ENCODE results near the gene SVOP.
"Not testable (repeated sequence)": the region's sequence is repeated elsewhere in the genome, so short reads cannot be mapped to it uniquely, and the experiment has no call there.

The SVOP gene

GRCh38 chr12:109029411-109029810 is 8.5 kb upstream of the SVOP start:
- no peak for DNase-seq (ENCODE audit: low spot score)

DNA sequence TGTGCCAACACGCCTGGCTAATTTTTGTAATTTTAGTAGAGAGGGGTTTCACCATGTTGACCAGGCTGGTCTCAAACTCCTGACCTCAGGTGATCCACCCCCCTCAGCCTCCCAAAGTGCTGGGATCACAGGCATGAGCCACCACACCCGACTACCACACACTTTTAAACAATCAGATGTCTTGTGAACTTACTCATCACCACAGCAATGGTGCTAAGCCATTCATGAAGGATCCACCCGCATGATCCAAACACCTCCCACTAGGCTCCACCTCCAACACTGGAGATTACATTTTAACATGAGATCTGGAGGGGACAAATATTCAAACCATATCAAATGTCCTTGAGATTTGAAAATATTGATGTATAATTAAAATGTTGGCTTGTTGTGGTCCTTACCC is 7.8 kb upstream of the SVOP start:
- DNase-seq (ENCODE audit: low spot score) = not testable (repeated sequence)

DNA sequence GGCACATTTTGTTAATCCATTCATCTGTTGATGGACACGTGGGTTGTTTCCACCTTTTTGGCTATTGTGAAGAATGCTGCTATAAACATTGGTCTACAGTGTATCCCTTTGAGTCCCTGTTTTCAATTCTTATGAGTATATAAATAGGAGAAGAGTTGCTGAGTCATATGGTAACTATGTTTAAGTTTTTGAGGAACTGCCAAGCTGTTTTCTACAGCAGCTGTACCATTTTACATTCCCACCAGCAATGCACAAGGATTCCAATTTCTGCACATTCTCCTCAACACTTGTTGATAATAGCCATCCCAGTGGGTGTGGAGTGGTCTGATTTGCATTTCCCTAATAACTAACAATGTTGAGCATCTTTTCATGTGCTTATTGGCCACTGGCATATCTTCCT is 6.9 kb upstream of the SVOP start:
- DNase-seq (ENCODE audit: low spot score) = no peak

- DNase-seq (ENCODE audit: low spot score) = peak; percentile 15
These were observed 597 bp downstream of the SVOP start for GRCh38 chr12:109020146-109020795.

- no peak for DNase-seq (ENCODE audit: low spot score)
These were observed 2.6 kb downstream of the SVOP start for GRCh38 chr12:109018296-109018695.

DNA sequence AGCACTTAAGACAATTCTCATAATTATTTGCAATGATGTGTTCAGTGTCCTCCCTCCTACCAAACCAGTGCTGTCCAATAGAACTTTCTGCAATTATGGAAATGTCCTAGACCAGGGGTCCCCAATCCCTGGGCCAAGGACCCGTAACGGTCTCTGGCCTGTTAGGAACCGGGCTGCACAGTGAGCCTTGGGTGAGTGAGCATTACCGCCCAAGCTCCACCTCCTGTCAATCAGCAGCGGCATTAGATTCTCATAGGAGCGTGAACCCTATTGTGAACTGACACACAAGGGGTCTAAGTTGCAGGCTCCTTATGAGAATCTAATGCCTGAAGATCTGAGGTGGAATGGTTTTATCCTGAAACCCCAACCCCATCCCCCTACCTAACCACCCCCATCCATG is 3.9 kb downstream of the SVOP start:
- no peak for DNase-seq (ENCODE audit: low spot score)

GRCh38 chr12:109016016-109016415 is 4.9 kb downstream of the SVOP start:
- DNase-seq (ENCODE audit: low spot score) = no peak

GRCh38 chr12:109014984-109015765 is 5.7 kb downstream of the SVOP start:
- DNase-seq (ENCODE audit: low spot score) = no peak

DNA sequence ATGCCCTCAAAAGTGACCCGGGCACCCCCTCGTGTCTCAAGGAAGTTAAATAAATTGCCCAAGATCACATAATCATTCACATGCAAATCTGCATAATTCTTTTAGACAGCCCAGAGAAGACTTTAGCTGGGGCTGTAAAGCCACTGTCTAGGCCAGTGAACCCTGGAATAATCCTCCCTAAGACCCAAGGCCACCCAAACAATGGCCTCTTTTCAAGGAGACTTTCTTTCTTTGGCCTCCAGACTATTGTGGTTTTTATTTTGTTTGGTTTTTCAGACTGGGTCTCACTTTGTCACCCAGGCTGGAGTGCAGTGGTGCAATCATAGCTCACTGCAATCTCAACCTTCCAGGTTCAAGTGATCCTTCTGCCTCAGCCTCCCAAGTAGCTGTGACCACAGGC is 10.6 kb downstream of the SVOP start:
- no peak for DNase-seq (ENCODE audit: low spot score)

DNA sequence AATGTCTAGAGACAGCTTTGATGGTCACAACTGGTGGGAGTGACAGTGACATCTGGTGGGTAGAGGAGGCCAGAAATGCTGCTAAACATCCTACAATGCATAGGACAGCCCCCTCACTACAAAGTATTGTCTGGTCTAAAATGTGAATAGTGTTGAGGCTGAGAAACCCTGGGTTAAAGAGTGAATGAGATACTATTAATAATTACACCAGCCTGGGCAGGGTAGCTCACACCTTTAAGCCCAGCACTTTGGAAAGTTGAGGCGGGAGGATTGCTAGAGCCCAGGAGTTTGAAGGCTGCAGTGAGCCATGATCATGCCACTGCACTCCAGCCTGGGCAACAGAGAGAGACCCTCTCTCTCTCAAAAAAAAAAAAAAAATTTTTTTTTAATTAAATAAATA is 11.1 kb downstream of the SVOP start:
- DNase-seq (ENCODE audit: low spot score) = no peak

GRCh38 chr12:109004017-109004416 is 16.9 kb downstream of the SVOP start:
- no peak for DNase-seq (ENCODE audit: low spot score)

GRCh38 chr12:108996320-108996719 is 24.5 kb downstream of the SVOP start:
- DNase-seq (ENCODE audit: low spot score) = no peak

- DNase-seq (ENCODE audit: low spot score) = no peak
These were observed 25.4 kb downstream of the SVOP start for GRCh38 chr12:108995370-108995992.

DNA sequence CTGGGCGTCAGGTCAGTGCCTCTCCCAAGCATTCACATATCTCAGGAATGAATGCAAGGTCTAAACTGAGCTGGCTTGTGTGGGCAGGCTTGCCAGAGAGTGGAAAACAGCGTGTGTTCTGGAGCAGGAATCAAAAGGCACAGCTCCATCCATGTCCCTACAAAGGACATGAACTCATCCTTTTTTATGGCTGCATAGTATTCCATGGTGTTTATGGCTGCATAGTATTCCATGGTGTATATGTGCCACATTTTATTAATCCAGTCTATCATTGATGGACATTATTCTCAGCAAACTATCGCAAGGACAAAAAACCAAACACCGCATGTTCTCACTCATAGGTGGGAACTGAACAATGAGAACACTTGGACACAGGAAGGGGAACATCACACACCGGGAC is 30.8 kb downstream of the SVOP start:
- DNase-seq (ENCODE audit: low spot score) = not testable (repeated sequence)

DNA sequence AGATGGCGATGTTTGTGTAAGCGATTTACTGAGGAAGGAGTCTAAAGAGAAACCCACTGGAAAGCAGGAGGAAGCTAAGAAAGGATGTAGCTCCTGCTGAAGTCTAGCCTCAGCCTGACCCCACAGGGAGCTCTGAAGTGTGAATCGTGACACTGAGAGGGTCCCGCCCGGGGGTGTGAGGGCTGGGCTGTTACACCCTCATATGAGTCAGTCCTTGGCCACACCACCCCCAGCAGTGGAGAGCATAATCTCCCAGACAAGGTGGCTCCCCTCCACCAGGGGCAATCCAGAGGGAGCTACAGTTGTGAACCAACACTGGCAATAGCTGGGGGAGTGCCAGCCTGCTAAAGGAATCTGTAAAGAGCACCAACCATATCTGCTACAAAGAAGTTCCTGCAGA is 31.5 kb downstream of the SVOP start:
- no peak for DNase-seq (ENCODE audit: low spot score)

DNA sequence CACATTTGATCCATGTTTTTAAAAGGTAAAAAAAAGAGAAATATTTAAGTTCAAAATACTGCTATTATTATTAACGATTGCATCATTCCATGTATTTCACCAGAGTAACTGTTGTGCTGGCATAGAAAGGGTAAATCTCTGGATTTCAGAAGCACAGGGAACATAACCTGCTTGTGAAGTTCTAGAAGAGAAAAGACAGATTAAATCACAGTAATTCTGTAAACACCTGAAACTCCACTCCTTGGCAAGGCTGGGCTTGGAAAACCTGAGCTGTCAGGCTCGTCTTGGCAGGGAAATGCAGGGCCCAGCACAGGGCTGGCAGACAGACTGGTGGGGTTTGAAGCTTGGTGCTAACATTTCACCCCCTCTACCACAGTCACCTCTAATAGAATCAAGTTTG is 35.1 kb downstream of the SVOP start:
- DNase-seq (ENCODE audit: low spot score) = no peak

DNA sequence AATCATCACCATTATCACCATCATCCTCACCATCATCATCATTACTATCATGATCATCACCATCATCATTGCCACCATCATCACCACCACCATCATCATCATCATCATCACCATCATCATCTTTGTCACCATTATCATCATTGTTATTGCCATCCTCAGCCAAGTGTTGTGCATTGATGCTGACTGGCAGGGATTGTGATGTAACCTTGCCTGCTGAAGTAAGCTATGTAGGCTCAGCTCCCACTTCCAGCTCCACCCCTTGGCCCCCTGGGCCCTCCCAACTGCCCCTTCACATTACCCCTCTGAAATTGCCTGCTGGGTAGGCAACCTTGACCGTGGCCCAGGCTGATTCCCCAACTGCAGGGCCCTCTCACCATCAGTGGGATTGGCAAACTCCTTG is 37.6 kb downstream of the SVOP start:
- no peak for DNase-seq (ENCODE audit: low spot score)

DNA sequence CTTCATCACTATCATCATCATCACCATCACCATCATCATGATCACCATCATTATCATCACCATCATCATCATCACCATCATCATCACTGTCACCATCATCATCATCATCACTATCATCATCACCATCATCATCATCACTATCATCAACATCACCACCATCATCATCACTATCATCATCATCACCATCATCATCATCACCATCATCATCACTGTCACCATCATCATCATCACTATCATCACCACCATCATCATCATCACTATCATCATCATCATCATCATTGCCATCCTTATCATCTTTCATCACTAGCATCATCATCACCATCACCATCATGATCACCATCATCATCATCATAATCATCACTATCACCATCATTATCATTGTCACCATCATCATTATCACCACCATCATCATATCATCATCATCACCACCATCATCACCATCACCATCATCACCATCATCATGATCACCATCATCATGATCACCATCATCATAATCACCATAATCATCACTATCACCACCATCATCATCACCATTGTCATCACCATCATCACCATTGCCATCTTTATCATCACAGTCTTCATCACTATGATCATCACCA is 38.1 kb downstream of the SVOP start:
- DNase-seq (ENCODE audit: low spot score) = no peak

DNA sequence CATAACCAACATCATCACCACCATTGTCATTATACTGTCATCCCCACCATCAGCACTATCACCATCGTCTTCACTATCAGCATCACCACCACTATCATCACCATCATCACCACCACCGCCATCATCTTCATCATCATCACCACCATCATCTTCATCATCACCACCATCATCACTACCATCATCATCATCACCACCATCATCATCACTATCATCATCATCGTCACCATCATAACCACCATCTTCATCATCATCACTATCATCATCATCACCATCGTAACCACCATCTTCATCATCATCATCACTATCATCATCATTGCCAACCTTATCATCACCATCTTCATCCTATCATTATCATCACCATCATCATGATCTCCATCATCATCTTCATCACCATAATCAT is 39.0 kb downstream of the SVOP start:
- no peak for DNase-seq (ENCODE audit: low spot score)

DNA sequence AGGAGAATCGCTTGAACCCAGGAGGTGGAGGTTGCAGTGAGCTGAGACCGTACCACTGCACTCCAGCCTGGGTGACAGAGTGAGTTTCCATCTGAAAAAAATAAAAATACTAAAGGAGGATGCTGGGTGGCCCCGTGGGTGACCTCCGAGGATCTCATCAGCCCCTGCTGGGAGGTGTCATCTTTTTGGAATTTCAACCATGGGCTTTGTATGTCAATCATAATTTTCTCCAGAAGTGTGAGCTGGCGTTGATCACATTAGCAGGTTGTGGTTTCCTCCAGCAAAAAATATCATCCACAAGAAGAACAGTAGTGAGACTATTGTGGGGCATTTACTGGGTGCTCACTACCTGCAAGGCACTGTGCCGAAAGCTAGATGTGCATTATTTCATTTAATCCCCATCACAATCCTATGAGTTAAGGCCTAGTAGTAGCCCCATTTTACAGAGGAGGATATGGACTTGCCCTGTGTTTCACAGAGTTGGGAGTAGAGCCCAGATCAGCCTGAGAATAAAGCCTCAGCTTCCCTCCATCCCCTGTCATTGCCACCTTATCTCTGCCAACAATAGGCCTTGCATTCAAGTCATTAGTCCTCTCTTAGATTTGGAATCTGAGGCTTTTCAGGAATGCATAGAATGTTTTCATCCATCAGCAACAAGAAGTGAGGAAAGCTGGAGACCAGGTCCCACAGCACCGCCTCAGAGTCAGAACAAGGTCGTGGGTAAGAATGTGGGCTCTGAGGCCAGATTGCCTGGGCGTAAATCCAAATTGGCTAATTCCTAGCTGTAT is 39.8 kb downstream of the SVOP start:
- DNase-seq (ENCODE audit: low spot score) = no peak

- DNase-seq (ENCODE audit: low spot score) = no peak
These were observed 43.5 kb downstream of the SVOP start for GRCh38 chr12:108977360-108977759.

Data from SK-N-DZ (cell line).